ENCODE data around the gene TMEM131. TPM values are rescaled to one million over a fixed set of nuclear protein-coding genes. Genes with fewer than 3 reads are reported as not detected.

The TMEM131 gene
- total and polyA plus RNA-seq, 7 experiments from 2014 or later = 10.6 to 46.4 (median 40.5) TPM

DNA sequence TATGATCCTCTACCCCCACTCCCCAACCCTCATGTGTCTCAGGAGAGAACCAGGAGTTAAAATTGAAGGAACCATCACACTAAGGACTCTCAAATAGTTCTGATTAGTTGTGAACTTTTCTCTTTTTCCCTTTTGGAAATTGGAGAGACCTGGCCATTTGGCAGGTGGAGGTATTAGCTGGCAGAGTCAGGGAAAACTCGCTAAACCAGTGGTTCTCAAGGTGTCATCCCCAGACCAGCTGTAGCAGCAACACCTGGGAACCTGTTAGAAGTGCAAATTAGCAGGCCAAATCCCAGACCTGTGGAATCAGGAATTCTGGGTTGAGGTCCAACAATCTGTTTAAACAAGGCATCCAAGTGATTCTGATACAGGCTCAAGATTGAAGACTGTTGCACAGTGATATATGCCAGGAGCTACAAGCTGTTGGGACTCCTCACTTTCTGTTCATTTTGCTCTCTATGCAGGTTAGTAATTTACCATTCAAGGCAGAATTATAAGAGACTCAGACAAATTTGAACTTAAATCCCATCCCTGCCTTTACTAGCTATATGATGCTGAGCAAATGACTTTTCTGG is 2.8 kb upstream of the TMEM131 start:
- intact Hi-C loops (cut with micrococcal nuclease) = loop anchor here (5.0 to 10.0 kb wide), 8 partner anchors 191 to 1234 kb away; partner anchors contain the start of genes ACTR1B (in 1 of the 2), CNNM4 (in 1 of the 2), COX5B (in 1 of the 2) and MGAT4A (in 1 of the 2)
- Mint-ChIP-seq H3K9me3 (no peaks in the 10 kb centered on the region), H3K36me3 (no peaks in the 10 kb centered on the region), H3K27me3 (peaks cover 0 to 6% (median 0%) of the 10 kb centered on the region in 5 donors), H3K4me1 (peaks cover 4 to 22% (median 16%) of the 10 kb centered on the region in 7 donors), H3K27ac (no peak overlapping the region), H3K4me3 (peak overlapping the region in 1 of 10 donors; percentile 27)
- ATAC-seq (no peak), DNase-seq (no peak)
- no peaks in the 10 kb centered on the region for H3K27me3 ChIP-seq (ENCODE audit: control insufficient read depth in 2 of 2, insufficient read depth in 2 of 2, low read length in 2 of 2)
- ChIA-PET CTCF (no interaction called here), POLR2A (no interaction called here)
- H3K4me3 ChIP-seq (ENCODE audit: low read length) = no peak overlapping the region
- no peak overlapping the region for H3K27ac ChIP-seq (ENCODE audit: low read depth, low read length)
- peaks cover 13 to 14% of the 10 kb centered on the region in 2 donors for H3K4me1 ChIP-seq (ENCODE audit: control insufficient read depth in 2 of 2, insufficient read depth in 2 of 2, low read length in 2 of 2)
- H3K36me3 ChIP-seq (ENCODE audit: control insufficient read depth in 2 of 3, insufficient read depth in 3 of 3, low read length in 3 of 3) = peaks cover 0 to 5% (median 0%) of the 10 kb centered on the region in 3 experiments
- H3K9me3 ChIP-seq (ENCODE audit: control insufficient read depth in 2 of 3, low read length in 3 of 3) = no peaks in the 10 kb centered on the region

DNA sequence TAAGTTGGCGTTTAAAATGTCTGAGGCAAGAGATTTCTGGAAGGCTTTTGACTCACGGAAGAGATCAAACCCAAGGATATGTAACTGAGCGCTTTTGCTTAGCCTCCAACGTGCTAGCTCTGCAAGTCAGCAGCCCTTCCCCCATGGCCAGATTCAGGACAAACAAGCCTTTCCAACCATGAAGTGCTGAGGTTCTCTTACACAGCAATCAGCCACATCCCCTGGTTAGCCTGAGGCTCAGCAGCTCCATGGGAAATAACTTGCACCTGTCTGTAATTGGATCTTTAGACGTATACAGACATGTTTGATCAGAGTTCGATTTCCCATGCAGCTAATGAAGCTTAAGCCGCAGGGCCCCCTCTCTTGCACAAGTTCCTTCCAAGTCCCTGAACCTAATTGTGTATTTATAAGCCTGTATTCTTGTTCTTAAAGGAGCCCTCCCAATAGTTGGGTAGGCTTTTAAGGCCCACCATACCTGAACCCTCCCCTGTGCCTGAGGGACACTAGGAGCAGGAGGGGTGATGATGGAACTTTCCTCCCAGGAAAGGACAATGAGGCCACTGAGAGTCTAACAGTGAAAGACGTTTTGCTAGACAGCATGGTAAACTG is 2.1 kb upstream of the TMEM131 start:
- Histone ChIP-seq H3K36me3 (ENCODE audit: control insufficient read depth in 2 of 3, insufficient read depth in 3 of 3, low read length in 3 of 3) (peaks cover 0 to 5% (median 0%) of the 10 kb centered on the region in 3 experiments), H3K4me3 (ENCODE audit: low read length) (no peak overlapping the region), H3K27ac (ENCODE audit: low read depth, low read length) (no peak overlapping the region), H3K9me3 (ENCODE audit: control insufficient read depth in 2 of 3, low read length in 3 of 3) (no peaks in the 10 kb centered on the region), H3K4me1 (ENCODE audit: control insufficient read depth in 2 of 2, insufficient read depth in 2 of 2, low read length in 2 of 2) (peaks cover 14 to 17% of the 10 kb centered on the region in 2 donors), H3K27me3 (ENCODE audit: control insufficient read depth in 2 of 2, insufficient read depth in 2 of 2, low read length in 2 of 2) (no peaks in the 10 kb centered on the region)
- ChIA-PET POLR2A (no interaction called here), CTCF (no interaction called here)
- peak overlapping the region in 1 of 10 donors; percentile 39 for H3K4me3 Mint-ChIP-seq
- peaks cover 10 to 28% (median 22%) of the 10 kb centered on the region in 7 donors for H3K4me1 Mint-ChIP-seq
- no peak for DNase-seq
- intact Hi-C loops (cut with micrococcal nuclease) = loop anchor here (2.0 to 10.0 kb wide), 10 partner anchors 89 to 1233 kb away; partner anchors contain the start of genes ACTR1B (in 1 of the 2), CNNM4 (in 1 of the 2), COX5B (in 1 of the 2) and MGAT4A (in 1 of the 2)
- no peaks in the 10 kb centered on the region for H3K36me3 Mint-ChIP-seq
- ATAC-seq = no peak
- H3K27me3 Mint-ChIP-seq = peaks cover 0 to 6% (median 0%) of the 10 kb centered on the region in 5 donors
- peak overlapping the region in 1 of 9 donors; percentile 32 for H3K27ac Mint-ChIP-seq
- no peaks in the 10 kb centered on the region for H3K9me3 Mint-ChIP-seq

DNA sequence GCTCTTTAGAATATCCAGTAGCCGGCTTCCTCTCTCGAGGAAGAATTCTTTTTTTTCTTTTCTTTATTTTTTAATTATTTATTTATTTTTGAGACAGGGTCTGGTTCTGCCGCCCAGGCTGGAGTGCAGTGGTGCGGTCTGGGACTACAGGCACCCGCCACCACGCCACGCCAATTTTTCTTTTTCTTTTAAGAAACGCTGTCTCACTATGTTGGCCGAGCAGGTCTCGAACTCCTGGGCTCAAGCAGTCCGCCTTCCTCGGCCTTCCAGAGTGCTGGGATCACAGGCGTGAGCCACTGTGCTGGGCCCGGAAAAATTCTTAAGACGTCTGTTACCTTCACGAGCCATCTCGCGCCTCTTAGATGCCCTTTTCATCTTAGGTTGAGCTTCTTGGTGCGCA is 931 bp upstream of the TMEM131 start:
- CTCF ChIA-PET = no interaction called here
- H3K4me3 Mint-ChIP-seq = peak overlapping the region; percentile 85 to 94 (median 88)
- H3K4me1 Mint-ChIP-seq = peaks cover 14 to 33% (median 31%) of the 10 kb centered on the region in 7 donors
- H3K4me1 ChIP-seq (ENCODE audit: control insufficient read depth in 2 of 2, insufficient read depth in 2 of 2, low read length in 2 of 2) = peaks cover 14 to 17% of the 10 kb centered on the region in 2 donors
- POLR2A ChIA-PET = no interaction called here
- peak overlapping the region; percentile 96 for H3K27ac ChIP-seq (ENCODE audit: low read depth, low read length)
- H3K9me3 ChIP-seq (ENCODE audit: control insufficient read depth in 2 of 3, low read length in 3 of 3) = no peaks in the 10 kb centered on the region
- peaks cover 0 to 2% (median 0%) of the 10 kb centered on the region in 5 donors for H3K36me3 Mint-ChIP-seq
- ATAC-seq = no peak
- H3K36me3 ChIP-seq (ENCODE audit: control insufficient read depth in 2 of 3, insufficient read depth in 3 of 3, low read length in 3 of 3) = peaks cover 0 to 5% (median 0%) of the 10 kb centered on the region in 3 experiments
- intact Hi-C loops (cut with micrococcal nuclease) = loop anchor here (1.0 to 10.0 kb wide), 11 partner anchors 90 to 1232 kb away; partner anchors contain the start of genes ACTR1B (in 1 of the 2), C2orf15 (in 1 of the 2), CNNM4 (in 1 of the 2) and COX5B (in 1 of the 2)
- no peaks in the 10 kb centered on the region for H3K27me3 ChIP-seq (ENCODE audit: control insufficient read depth in 2 of 2, insufficient read depth in 2 of 2, low read length in 2 of 2)
- H3K9me3 Mint-ChIP-seq = no peaks in the 10 kb centered on the region
- no peak for DNase-seq
- peak overlapping the region; percentile 90 for H3K4me3 ChIP-seq (ENCODE audit: low read length)
- H3K27me3 Mint-ChIP-seq = peaks cover 0 to 6% (median 0%) of the 10 kb centered on the region in 5 donors
- H3K27ac Mint-ChIP-seq = peak overlapping the region; percentile 34 to 93 (median 86)

DNA sequence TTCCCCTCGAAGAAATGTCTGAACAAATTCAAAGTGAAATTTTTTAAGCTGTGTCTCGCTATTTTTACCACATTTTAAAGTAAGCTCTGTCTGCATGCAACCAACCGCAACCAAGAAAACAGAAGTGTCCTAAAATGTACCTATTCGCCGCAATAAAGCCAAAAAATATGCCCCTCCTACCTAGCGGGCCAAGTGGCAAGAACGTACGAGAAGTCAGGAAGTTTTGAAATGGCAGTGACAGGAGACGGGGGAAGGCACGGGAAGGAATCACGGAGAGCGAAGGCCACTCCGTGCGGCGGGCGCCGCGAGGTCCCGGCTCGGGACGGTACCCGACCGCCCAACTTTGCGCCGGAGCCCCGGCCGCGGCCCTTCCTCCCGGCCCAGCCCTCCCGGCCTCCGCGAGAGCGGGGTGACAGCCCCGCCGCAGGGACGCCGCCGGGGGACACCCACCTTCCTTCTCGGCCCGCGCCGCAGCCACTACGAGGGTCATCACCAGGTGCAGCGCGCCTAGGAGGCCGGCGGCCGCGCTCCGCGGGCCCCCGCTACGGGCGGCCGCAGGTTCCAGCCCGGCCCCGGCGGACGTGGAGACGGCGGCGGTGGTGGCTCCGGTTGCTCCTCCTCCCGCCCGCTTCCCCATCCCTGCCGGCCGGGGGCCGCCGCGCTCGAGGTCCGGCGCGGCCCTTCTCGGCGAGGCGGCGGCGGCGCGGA is 568 bp downstream of the TMEM131 start:
- Histone ChIP-seq H3K9me3 (ENCODE audit: control insufficient read depth in 2 of 3, low read length in 3 of 3) (no peaks in the 10 kb centered on the region), H3K36me3 (ENCODE audit: control insufficient read depth in 2 of 3, insufficient read depth in 3 of 3, low read length in 3 of 3) (peaks cover 0 to 5% (median 0%) of the 10 kb centered on the region in 3 experiments), H3K4me3 (ENCODE audit: low read length) (peak overlapping the region; percentile 90), H3K27me3 (ENCODE audit: control insufficient read depth in 2 of 2, insufficient read depth in 2 of 2, low read length in 2 of 2) (no peaks in the 10 kb centered on the region), H3K4me1 (ENCODE audit: control insufficient read depth in 2 of 2, insufficient read depth in 2 of 2, low read length in 2 of 2) (peaks cover 14 to 17% of the 10 kb centered on the region in 2 donors), H3K27ac (ENCODE audit: low read depth, low read length) (peak overlapping the region; percentile 96)
- Mint-ChIP-seq H3K36me3 (peaks cover 0 to 2% (median 0%) of the 10 kb centered on the region in 5 donors), H3K4me3 (peak overlapping the region; percentile 85 to 98 (median 96)), H3K27me3 (peaks cover 0 to 4% (median 0%) of the 10 kb centered on the region in 5 donors), H3K4me1 (peaks cover 22 to 47% (median 43%) of the 10 kb centered on the region in 7 donors), H3K27ac (peak overlapping the region; percentile 86 to 95 (median 91)), H3K9me3 (no peaks in the 10 kb centered on the region)
- POLR2A ChIA-PET = interaction anchor here (0.7 kb wide), 1 partner anchor 470 kb away, joined by 3 read pairs; no protein-coding TSS in a partner anchor
- intact Hi-C loops (cut with micrococcal nuclease) = loop anchor here (2.0 to 10.0 kb wide), 11 partner anchors 188 to 1342 kb away; partner anchors contain the start of genes ACTR1B (in 1 of the 2), CNNM4 (in 1 of the 2), COX5B (in 1 of the 2) and EIF5B (in 1 of the 2)
- DNase-seq = peak in 8 of 9 donors; percentile 35 to 57 (median 48)
- peak; percentile 20 for ATAC-seq
- CTCF ChIA-PET = no interaction called here

DNA sequence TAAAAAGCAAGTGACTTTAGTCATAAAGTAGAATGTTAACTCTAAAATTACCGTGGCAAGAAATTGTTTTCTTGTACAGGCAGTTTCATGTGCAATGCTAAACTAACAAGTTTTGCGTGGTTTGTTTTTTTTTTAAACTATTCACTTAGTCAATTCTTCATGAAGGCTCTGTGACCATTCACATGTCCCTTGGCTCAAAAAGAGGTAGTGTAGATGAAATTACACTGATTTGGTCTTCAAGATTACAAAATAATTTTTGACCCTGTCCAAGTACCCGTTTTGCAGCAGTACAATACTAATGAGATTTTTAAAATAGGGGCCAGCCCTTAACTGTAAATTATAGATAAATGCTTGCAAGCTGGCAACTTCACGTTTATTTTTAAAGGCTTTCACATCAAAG is 1.3 kb downstream of the TMEM131 start:
- Histone ChIP-seq H3K4me3 (ENCODE audit: low read length) (peak overlapping the region; percentile 90), H3K9me3 (ENCODE audit: control insufficient read depth in 2 of 3, low read length in 3 of 3) (no peaks in the 10 kb centered on the region), H3K36me3 (ENCODE audit: control insufficient read depth in 2 of 3, insufficient read depth in 3 of 3, low read length in 3 of 3) (peaks cover 0 to 5% (median 0%) of the 10 kb centered on the region in 3 experiments), H3K27ac (ENCODE audit: low read depth, low read length) (peak overlapping the region; percentile 96), H3K27me3 (ENCODE audit: control insufficient read depth in 2 of 2, insufficient read depth in 2 of 2, low read length in 2 of 2) (no peaks in the 10 kb centered on the region), H3K4me1 (ENCODE audit: control insufficient read depth in 2 of 2, insufficient read depth in 2 of 2, low read length in 2 of 2) (peaks cover 14 to 17% of the 10 kb centered on the region in 2 donors)
- no peak for DNase-seq
- ChIA-PET CTCF (no interaction called here), POLR2A (interaction anchor here (0.7 kb wide), 1 partner anchor 471 kb away, joined by 3 read pairs; no protein-coding TSS in a partner anchor)
- peaks cover 0 to 2% (median 0%) of the 10 kb centered on the region in 5 donors for H3K36me3 Mint-ChIP-seq
- H3K4me1 Mint-ChIP-seq = peaks cover 22 to 53% (median 50%) of the 10 kb centered on the region in 7 donors
- ATAC-seq = no peak
- H3K27me3 Mint-ChIP-seq = peaks cover 0 to 4% (median 0%) of the 10 kb centered on the region in 5 donors
- H3K4me3 Mint-ChIP-seq = peak overlapping the region; percentile 78 to 98 (median 96)
- intact Hi-C loops (cut with micrococcal nuclease) = loop anchor here (2.0 to 10.0 kb wide), 6 partner anchors 42 to 1493 kb away; partner anchors contain the start of genes CNNM4 (in 1 of the 2), EIF5B (in 1 of the 2) and TXNDC9 (in 1 of the 2)
- no peaks in the 10 kb centered on the region for H3K9me3 Mint-ChIP-seq
- peak overlapping the region; percentile 84 to 95 (median 91) for H3K27ac Mint-ChIP-seq

DNA sequence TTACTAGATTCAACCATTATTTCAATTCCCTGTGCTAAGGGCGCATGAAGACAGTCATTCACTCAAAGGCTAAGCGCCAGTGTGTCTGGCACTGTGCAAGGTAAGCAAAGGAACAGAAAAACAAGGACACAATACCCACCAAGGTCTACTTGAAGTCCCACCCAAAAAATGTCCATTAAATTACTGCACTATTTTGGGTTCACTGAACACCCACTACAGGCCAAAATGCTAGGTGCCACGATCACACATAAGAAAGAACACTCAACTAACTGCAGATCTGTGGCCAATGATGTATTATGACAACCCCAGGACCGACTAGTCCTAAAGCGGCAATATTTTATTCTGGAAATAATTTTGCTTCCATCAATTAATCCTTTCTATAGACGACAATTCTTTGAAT is 1.8 kb downstream of the TMEM131 start:
- H3K27ac Mint-ChIP-seq = peak overlapping the region in 4 of 9 donors; percentile 8 to 95 (median 60)
- peaks cover 0 to 2% (median 0%) of the 10 kb centered on the region in 5 donors for H3K36me3 Mint-ChIP-seq
- peak overlapping the region; percentile 78 to 98 (median 96) for H3K4me3 Mint-ChIP-seq
- POLR2A ChIA-PET = no interaction called here
- H3K27me3 Mint-ChIP-seq = peaks cover 0 to 4% (median 0%) of the 10 kb centered on the region in 5 donors
- H3K9me3 Mint-ChIP-seq = peaks cover 0 to 2% (median 0%) of the 10 kb centered on the region in 11 donors
- H3K4me1 Mint-ChIP-seq = peaks cover 23 to 58% (median 54%) of the 10 kb centered on the region in 7 donors
- DNase-seq (no peak), ATAC-seq (no peak)
- no peak overlapping the region for H3K27ac ChIP-seq (ENCODE audit: low read depth, low read length)
- CTCF ChIA-PET = no interaction called here
- peaks cover 0 to 5% (median 0%) of the 10 kb centered on the region in 3 experiments for H3K36me3 ChIP-seq (ENCODE audit: control insufficient read depth in 2 of 3, insufficient read depth in 3 of 3, low read length in 3 of 3)
- H3K4me1 ChIP-seq (ENCODE audit: control insufficient read depth in 2 of 2, insufficient read depth in 2 of 2, low read length in 2 of 2) = peaks cover 14 to 17% of the 10 kb centered on the region in 2 donors
- H3K27me3 ChIP-seq (ENCODE audit: control insufficient read depth in 2 of 2, insufficient read depth in 2 of 2, low read length in 2 of 2) = no peaks in the 10 kb centered on the region
- intact Hi-C loops (cut with micrococcal nuclease) = loop anchor here (2.0 to 10.0 kb wide), 6 partner anchors 42 to 1493 kb away; partner anchors contain the start of genes CNNM4 (in 1 of the 2), EIF5B (in 1 of the 2) and TXNDC9 (in 1 of the 2)
- H3K4me3 ChIP-seq (ENCODE audit: low read length) = no peak overlapping the region
- H3K9me3 ChIP-seq (ENCODE audit: control insufficient read depth in 2 of 3, low read length in 3 of 3) = no peaks in the 10 kb centered on the region

Data from naive thymus-derived CD4-positive, alpha-beta T cell (primary cell).